ENCODE data around the gene FOXO3.
A peak's percentile ranks its signal among the peaks of the same experiment; 100 is the strongest.

Gene FOXO3

DNA sequence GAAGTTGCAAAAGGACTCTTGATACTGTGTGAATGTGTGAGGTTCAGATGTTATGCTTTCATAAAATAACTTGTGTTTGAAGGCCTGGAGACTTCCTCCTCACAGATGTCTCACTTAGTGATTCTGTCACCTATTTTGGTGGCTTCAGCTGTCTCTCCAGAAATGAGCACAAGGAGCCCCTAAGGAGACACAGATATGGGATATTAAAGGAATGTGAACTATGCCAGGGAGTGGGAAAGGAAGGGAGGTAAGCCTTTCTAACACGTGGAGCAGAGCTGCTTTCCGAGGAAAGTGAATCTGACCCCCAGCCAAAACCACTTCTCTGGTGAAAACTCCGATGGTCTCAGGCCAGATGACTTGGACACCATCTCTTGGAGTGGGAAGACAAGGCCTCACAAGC, 10.5 kb upstream of the FOXO3 start:
- Mint-ChIP-seq H3K4me1 (peaks cover 5% of the 10 kb centered on the region), H3K36me3 (ENCODE audit: low read depth) (no peaks in the 10 kb centered on the region), H3K27me3 (ENCODE audit: low read depth, poor library complexity) (peaks cover 32% of the 10 kb centered on the region), H3K9me3 (no peaks in the 10 kb centered on the region), H3K4me3 (no peak overlapping the region), H3K27ac (no peak overlapping the region)
- no peak for TF ChIP-seq CTCF (IDR thresholded peaks at IDR 0.05)
- no peak for DNase-seq

- Mint-ChIP-seq H3K27ac (no peak overlapping the region), H3K4me1 (peaks cover 14% of the 10 kb centered on the region)
Observed at GRCh38 chr6:108555399-108556052, 5.2 kb upstream of the FOXO3 start.

DNA sequence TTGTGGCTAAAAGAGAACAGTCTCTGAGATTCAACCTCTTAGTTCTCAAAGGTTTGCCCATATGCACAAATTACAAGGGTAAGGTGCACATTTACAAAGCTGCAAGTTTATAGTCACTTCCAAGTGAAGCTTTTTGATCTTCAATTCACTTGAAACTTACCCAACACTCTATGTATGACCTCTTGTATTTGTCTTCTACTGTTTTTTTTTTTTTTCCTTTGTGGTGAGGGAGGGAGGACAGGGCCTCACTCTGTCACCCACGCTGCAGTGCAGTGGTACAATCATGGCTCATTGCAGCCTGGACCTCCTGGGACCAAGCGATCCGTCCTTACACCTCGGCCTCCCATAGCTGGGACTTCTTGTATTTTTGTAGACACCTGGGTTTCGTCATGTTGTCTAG, 4.5 kb upstream of the FOXO3 start:
- no peak for DNase-seq
- no peak for TF ChIP-seq CTCF (IDR thresholded peaks at IDR 0.05)
- H3K36me3 Mint-ChIP-seq (ENCODE audit: low read depth) = no peaks in the 10 kb centered on the region
- H3K27ac Mint-ChIP-seq = no peak overlapping the region
- peak overlapping the region; percentile 80 for H3K4me3 Mint-ChIP-seq
- peaks cover 31% of the 10 kb centered on the region for H3K27me3 Mint-ChIP-seq (ENCODE audit: low read depth, poor library complexity)
- H3K4me1 Mint-ChIP-seq = peaks cover 14% of the 10 kb centered on the region
- H3K9me3 Mint-ChIP-seq = no peaks in the 10 kb centered on the region

More at GRCh38 chr6:108555399-108556052, 5.2 kb upstream of the FOXO3 start:
- Mint-ChIP-seq H3K36me3 (ENCODE audit: low read depth) (no peaks in the 10 kb centered on the region), H3K9me3 (no peaks in the 10 kb centered on the region), H3K27me3 (ENCODE audit: low read depth, poor library complexity) (peaks cover 31% of the 10 kb centered on the region), H3K4me3 (no peak overlapping the region)
- no peak for DNase-seq
- no peak for TF ChIP-seq CTCF (IDR thresholded peaks at IDR 0.05)

DNA sequence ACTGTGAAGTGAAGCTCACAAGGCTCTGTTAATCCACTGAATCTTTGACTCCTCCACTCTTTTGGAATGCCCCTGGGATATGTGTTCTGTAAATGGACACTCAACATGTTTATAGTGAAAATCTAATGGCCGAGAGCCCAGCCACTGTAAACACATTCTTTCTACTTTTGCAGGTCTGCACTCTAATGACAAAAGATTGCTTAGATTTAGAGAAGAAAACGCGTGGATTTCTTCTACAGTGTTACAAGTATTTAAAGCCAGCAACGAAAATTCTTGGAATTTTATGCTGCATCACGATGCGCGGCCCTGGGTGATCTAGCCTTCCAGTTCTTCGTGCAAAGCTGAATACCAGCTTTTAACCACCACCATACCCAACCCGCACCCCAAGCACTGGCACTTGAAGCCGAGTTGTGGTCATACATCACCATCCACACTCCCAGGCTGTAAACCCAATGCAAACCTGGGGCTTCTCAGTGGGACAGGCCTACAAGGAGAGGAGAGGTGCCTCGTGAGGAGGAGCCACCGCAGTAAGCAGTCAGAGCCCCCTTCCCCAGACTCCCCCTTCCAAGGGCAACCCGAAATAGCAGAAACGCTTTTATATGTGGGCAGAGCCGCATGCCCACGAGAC, 3.7 kb upstream of the FOXO3 start:
- no peak for TF ChIP-seq CTCF (IDR thresholded peaks at IDR 0.05)
- peak; percentile 8 for DNase-seq
- Mint-ChIP-seq H3K4me3 (peak overlapping the region; percentile 80), H3K27me3 (ENCODE audit: low read depth, poor library complexity) (peaks cover 32% of the 10 kb centered on the region), H3K4me1 (peaks cover 15% of the 10 kb centered on the region), H3K9me3 (no peaks in the 10 kb centered on the region), H3K36me3 (ENCODE audit: low read depth) (no peaks in the 10 kb centered on the region), H3K27ac (peak overlapping the region; percentile 81)

DNA sequence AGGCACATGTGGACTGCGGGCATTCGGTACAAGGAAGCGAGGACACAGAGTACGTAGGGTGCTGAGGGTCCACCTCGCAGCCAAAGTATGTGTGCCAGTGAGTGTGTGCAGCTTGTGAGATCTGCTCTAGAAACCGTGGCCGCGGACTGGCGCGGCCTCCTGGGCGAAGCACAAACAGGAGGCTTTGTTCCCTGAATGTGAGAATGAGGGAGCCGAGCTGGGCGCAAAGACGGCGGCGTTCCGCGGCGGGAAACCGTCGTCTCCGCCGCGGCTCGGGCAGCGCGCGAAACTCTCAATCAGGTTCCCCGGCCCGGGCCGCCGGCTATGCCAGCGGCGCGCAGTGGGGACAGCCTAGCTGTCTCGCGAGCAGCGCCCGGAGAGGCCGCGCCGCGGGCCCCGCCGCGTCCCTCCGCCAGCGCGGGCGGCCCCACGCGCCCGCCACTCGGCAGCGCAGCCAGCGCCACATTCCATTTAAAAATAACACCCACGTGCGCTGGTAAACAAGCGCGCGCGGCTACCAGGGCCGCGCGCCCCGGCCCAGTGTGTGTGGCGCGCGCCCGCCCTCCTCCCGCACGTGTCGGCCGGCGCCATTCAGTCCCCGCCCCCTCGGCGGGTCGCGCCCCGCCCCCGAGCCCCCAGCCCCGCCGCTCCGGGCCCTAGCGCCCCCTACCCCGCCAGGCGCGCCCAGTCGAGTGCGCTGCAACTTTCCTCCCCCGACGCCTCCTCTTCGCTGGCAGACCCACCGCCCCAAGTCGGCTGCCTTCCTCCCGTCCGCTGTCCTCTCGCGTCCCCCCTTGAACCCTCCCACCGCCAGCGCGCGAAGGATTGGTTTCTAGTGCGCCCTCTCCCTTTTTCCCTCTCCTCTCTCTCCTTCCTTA, 3.0 kb upstream of the FOXO3 start:
- peaks cover 23% of the 10 kb centered on the region for H3K4me1 Mint-ChIP-seq
- peak overlapping the region; percentile 96 for H3K4me3 Mint-ChIP-seq
- H3K9me3 Mint-ChIP-seq = no peaks in the 10 kb centered on the region
- DNase-seq = peak; percentile 87
- peaks cover 31% of the 10 kb centered on the region for H3K27me3 Mint-ChIP-seq (ENCODE audit: low read depth, poor library complexity)
- TF ChIP-seq CTCF (IDR thresholded peaks at IDR 0.05) = no peak
- H3K36me3 Mint-ChIP-seq (ENCODE audit: low read depth) = no peaks in the 10 kb centered on the region
- peak overlapping the region; percentile 99 for H3K27ac Mint-ChIP-seq

All from nephron progenitor cell (in vitro differentiated cells).